ENCODE measurements around the gene FOXA2. TPM values are rescaled to one million over a fixed set of nuclear protein-coding genes. Genes with fewer than 3 reads are reported as not detected.

The FOXA2 gene
- total and polyA plus RNA-seq, 9 of the 15 experiments (the other 6 are each of a cell fraction or from before 2014, with no cell fraction given): 0.10 to 1.0 (median 0.25) TPM

- TF ChIP-seq MGA (IDR thresholded peaks at IDR 0.05) (no peak), TEAD2 (tag; IDR thresholded peaks at IDR 0.05) (no peak), SP1 (CRISPR knock-in tag; IDR thresholded peaks at IDR 0.05) (no peak)
Observed at GRCh38 chr20:22572491-22572890, 11.9 kb downstream of the FOXA2 start (continued).

Measured in K562 (cell line).